GM23338 (cell line): Measurements from ENCODE around the gene CHAC1. TPM values are rescaled to one million over a fixed set of nuclear protein-coding genes. Genes with fewer than 3 reads are reported as not detected.

Experiments used
- ATAC-seq: fragments of 200-7000 bp; cut with Tn5 transposase; 3 replicates; pipeline ENCODE4 v1.9.1; 2020
- DNase-seq: peaks from one replicate; pipeline ENCODE4 v3.0.0-alpha.2; 2015; ENCODE audit warnings: low spot score
- H2AFZ ChIP-seq: fragments of 200-600 bp; sonication (generic); 2 replicates; pipeline ENCODE4 v1.8.0; 2016; ENCODE audit warnings: antibody characterized with exemption, mild to moderate bottlenecking, moderate library complexity
- H3F3A ChIP-seq: fragments of 200-600 bp; sonication (generic); replicated peaks from 2 replicates; pipeline ENCODE4 v1.8.0; 2017; ENCODE audit warnings: antibody characterized with exemption, mixed run types, low read depth
- H3K27ac ChIP-seq: fragments of 200-600 bp; sonication (generic); 2 replicates; pipeline ENCODE4 v1.6.1; 2016; ENCODE audit warnings: low read depth
- H3K27me3 ChIP-seq: fragments of 200-600 bp; sonication (generic); 2 replicates; pipeline ENCODE4 v1.8.0; 2016; ENCODE audit warnings: mild to moderate bottlenecking, mixed run types, moderate library complexity; ENCODE audit not compliant: insufficient read depth
- H3K36me3 ChIP-seq: fragments of 200-600 bp; sonication (generic); 2 replicates; pipeline ENCODE4 v1.8.0; 2016; ENCODE audit warnings: mild to moderate bottlenecking; ENCODE audit not compliant: insufficient read depth
- H3K4me1 ChIP-seq: fragments of 200-600 bp; sonication (generic); 2 replicates; pipeline ENCODE4 v1.8.0; 2016; ENCODE audit warnings: mild to moderate bottlenecking, moderate library complexity; ENCODE audit not compliant: insufficient read depth
- H3K4me2 ChIP-seq: fragments of 200-600 bp; sonication (generic); 2 replicates; pipeline ENCODE4 v1.7.1; 2017; ENCODE audit warnings: mixed run types
- H3K4me3 ChIP-seq: fragments of 200-600 bp; sonication (generic); 2 replicates; pipeline ENCODE4 v1.6.1; 2016; ENCODE audit warnings: mixed run types
- H3K79me2 ChIP-seq: fragments of 200-600 bp; sonication (generic); replicated peaks from 2 replicates; pipeline ENCODE4 v1.8.0; 2017; ENCODE audit warnings: mild to moderate bottlenecking; ENCODE audit not compliant: insufficient read depth
- H3K9me2 ChIP-seq: fragments of 200-600 bp; sonication (generic); 2 replicates; pipeline ENCODE4 v1.8.0; 2017; ENCODE audit not compliant: insufficient read depth
- H4K20me1 ChIP-seq: fragments of 200-600 bp; sonication (generic); replicated peaks from 2 replicates; pipeline ENCODE4 v1.8.0; 2017; ENCODE audit warnings: mild to moderate bottlenecking; ENCODE audit not compliant: insufficient read depth
- H3K27ac Mint-ChIP-seq: 2 replicates; pipeline ENCODE4 v1.8.0; 2020; ENCODE audit warnings: inconsistent platforms, mild to moderate bottlenecking, moderate library complexity, mixed read lengths
- H3K27me3 Mint-ChIP-seq: 3 replicates; pipeline ENCODE4 v1.8.0; 2022; ENCODE audit warnings: low read depth, mild to moderate bottlenecking, moderate library complexity, mixed read lengths, inconsistent platforms; ENCODE audit not compliant: insufficient read depth, poor library complexity
- H3K36me3 Mint-ChIP-seq: 3 replicates; pipeline ENCODE4 v1.8.0; 2021; ENCODE audit warnings: low read depth, mild to moderate bottlenecking, inconsistent platforms, moderate library complexity, mixed read lengths
- H3K4me1 Mint-ChIP-seq: 3 replicates; pipeline ENCODE4 v1.8.0; 2020; ENCODE audit warnings: mild to moderate bottlenecking, inconsistent platforms, mixed read lengths
- H3K4me3 Mint-ChIP-seq: 3 replicates; pipeline ENCODE4 v1.8.0; 2021; ENCODE audit warnings: moderate library complexity, mild to moderate bottlenecking, inconsistent platforms, mixed read lengths
- H3K9me3 Mint-ChIP-seq: 3 replicates; pipeline ENCODE4 v1.8.0; 2020; ENCODE audit warnings: moderate library complexity, mild to moderate bottlenecking, inconsistent platforms, mixed read lengths
- CREB1 ChIP-seq: fragments of 250-450 bp; sonication (Bioruptor Pico); IDR thresholded peaks from 2 replicates; pipeline ENCODE4 v1.5.0; 2020; ENCODE audit warnings: low read depth, mild to moderate bottlenecking, moderate library complexity
- ETS1 ChIP-seq: IDR thresholded peaks from 2 replicates; pipeline ENCODE4 v1.6.1; 2016; ENCODE audit warnings: antibody characterized with exemption
- EZH2 ChIP-seq: fragments of 200-600 bp; sonication (generic); IDR thresholded peaks from one replicate; pipeline ENCODE4 v1.8.0; 2017; ENCODE audit warnings: antibody characterized with exemption, mild to moderate bottlenecking, low read depth; ENCODE audit not compliant: unreplicated experiment
- EZH2phosphoT487 ChIP-seq: fragments of 200-600 bp; sonication (generic); IDR thresholded peaks from one replicate; pipeline ENCODE4 v1.8.1; 2018; ENCODE audit warnings: antibody characterized with exemption; ENCODE audit not compliant: unreplicated experiment
- POLR2AphosphoS5 ChIP-seq: IDR thresholded peaks from 2 replicates; pipeline ENCODE4 v1.6.1; 2016; ENCODE audit warnings: antibody characterized with exemption, low read depth
- STAT1 ChIP-seq: IDR thresholded peaks from one replicate; pipeline ENCODE4 v1.6.1; 2016; ENCODE audit warnings: antibody characterized with exemption; ENCODE audit not compliant: unreplicated experiment
- ZNF114 ChIP-seq: fragments of 250-450 bp; sonication (Bioruptor Pico); IDR thresholded peaks from 2 replicates; pipeline ENCODE4 v1.5.0; 2020; ENCODE audit warnings: mild to moderate bottlenecking, moderate library complexity
- ZNF331 ChIP-seq: fragments of 250-450 bp; sonication (Bioruptor Pico); IDR thresholded peaks from 2 replicates; pipeline ENCODE4 v1.5.0; 2020; ENCODE audit warnings: low read depth, mild to moderate bottlenecking, moderate library complexity
- ZNF462 ChIP-seq: fragments of 250-450 bp; sonication (Bioruptor Pico); IDR thresholded peaks from 2 replicates; pipeline ENCODE4 v1.5.0; 2020; ENCODE audit warnings: mild to moderate bottlenecking, moderate library complexity
- polyA plus RNA-seq: library from polyadenylated mRNA; unstranded; fragments of >200 nt; fragmentation: Nextera tagmentation; extraction: Ambion mirVana; gene quantifications from 2 replicates; pipeline ENCODE4 v1.2.1, GENCODE V29; 2016
- total RNA-seq: library from RNA; depleted of rRNA; stranded (reverse); fragments of >200 nt; shearing (Covaris generic); gene quantifications from 2 replicates; pipeline ENCODE4 v1.2.3, GENCODE V29; 2014
- TF ChIP-seq, protein P1 (sequence below), 2 experiments: fragments of 200-600 bp in 1 of 2; sonication (generic) in 1 of 2; conservative IDR thresholded peaks; 2 replicates each; pipeline versions ENCODE4 v1.5.1 to v1.6.1; 2016 to 2017; ENCODE audit warnings: antibody characterized with exemption in 2 of 2, low read depth in 2 of 2, mild to moderate bottlenecking in 2 of 2, moderate library complexity in 1 of 2

Gene CHAC1
- total and polyA plus RNA-seq, 2 experiments from 2014 or later: 73.0 to 124 TPM

- TF ChIP-seq EZH2: no peak
- no peak for TF ChIP-seq STAT1
- TF ChIP-seq CREB1 (CRISPR knock-in tag): no peak
- no peak for TF ChIP-seq ETS1
- no peak for TF ChIP-seq POLR2AphosphoS5
- TF ChIP-seq, protein P1, sequence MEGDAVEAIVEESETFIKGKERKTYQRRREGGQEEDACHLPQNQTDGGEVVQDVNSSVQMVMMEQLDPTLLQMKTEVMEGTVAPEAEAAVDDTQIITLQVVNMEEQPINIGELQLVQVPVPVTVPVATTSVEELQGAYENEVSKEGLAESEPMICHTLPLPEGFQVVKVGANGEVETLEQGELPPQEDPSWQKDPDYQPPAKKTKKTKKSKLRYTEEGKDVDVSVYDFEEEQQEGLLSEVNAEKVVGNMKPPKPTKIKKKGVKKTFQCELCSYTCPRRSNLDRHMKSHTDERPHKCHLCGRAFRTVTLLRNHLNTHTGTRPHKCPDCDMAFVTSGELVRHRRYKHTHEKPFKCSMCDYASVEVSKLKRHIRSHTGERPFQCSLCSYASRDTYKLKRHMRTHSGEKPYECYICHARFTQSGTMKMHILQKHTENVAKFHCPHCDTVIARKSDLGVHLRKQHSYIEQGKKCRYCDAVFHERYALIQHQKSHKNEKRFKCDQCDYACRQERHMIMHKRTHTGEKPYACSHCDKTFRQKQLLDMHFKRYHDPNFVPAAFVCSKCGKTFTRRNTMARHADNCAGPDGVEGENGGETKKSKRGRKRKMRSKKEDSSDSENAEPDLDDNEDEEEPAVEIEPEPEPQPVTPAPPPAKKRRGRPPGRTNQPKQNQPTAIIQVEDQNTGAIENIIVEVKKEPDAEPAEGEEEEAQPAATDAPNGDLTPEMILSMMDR (conservative IDR thresholded peaks at IDR 0.05; ENCODE audit: low read depth in 2 of 2): no peak
Measured at GRCh38 chr15:40999190-40999589, 45.9 kb downstream of the CHAC1 start (continued).

DNA sequence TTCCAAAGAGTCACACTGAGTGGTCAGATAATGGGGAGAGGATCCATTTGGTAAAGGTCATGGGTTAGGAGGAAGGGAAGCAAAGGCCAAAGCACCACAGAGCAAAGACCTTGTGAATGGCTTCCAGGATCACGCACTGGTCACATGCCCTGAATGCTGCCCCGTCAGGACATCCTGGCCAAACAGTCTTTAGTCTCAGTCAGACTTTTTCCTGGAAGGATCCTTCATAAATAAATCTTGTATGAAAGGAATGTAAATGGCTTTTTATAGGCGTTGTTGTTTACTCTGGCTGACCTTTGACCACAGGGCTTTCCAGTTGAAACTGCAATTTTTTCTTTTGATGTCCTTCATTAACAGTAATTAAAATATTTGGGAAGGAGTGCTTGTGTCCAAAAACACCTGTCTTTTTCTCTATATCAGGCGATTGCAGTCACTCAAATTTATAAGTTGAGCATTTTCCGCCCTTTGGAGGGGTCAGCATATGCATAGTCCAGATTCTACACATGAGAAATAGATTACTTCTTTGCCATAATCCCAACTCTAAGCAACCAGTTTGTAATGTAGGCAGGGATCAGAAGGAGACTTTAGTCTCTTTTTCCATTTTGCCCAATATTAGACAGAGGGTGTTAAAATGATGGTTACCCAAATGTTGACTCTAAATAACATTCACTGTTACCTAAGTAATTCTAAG, 48.4 kb downstream of the CHAC1 start:
- Histone ChIP-seq H3F3A (peaks cover 11% of the 10 kb centered on the region; the same call in 1 of the 2 replicates), H4K20me1 (no peaks in the 10 kb centered on the region; the same call in 1 of the 2 replicates), H3K27me3 (no peaks in the 10 kb centered on the region), H3K4me1 (no peaks in the 10 kb centered on the region), H3K4me3 (no peak overlapping the region), H3K36me3 (peaks cover 21% of the 10 kb centered on the region; the same call in 1 of the 2 replicates), H3K9me2 (no peaks in the 10 kb centered on the region), H3K79me2 (no peaks in the 10 kb centered on the region), H2AFZ (no peak overlapping the region), H3K4me2 (no peak overlapping the region), H3K27ac (peak overlapping the region; percentile 82; the same call in 1 of the 2 replicates)
- peaks cover 27% of the 10 kb centered on the region; the same call in 2 of the 3 replicates for H3K36me3 Mint-ChIP-seq
- H3K27ac Mint-ChIP-seq: no peak overlapping the region; the same call in 1 of the 2 replicates
- H3K4me3 Mint-ChIP-seq: no peak overlapping the region
- DNase-seq (no peak), ATAC-seq (no peak)
- no peaks in the 10 kb centered on the region for H3K4me1 Mint-ChIP-seq
- no peak for TF ChIP-seq ZNF462 (CRISPR knock-in tag)
- no peak for TF ChIP-seq ZNF114
- no peak for TF ChIP-seq CREB1 (CRISPR knock-in tag)
- TF ChIP-seq EZH2phosphoT487: no peak
- TF ChIP-seq ZNF331 (CRISPR knock-in tag): no peak
- TF ChIP-seq POLR2AphosphoS5: no peak
- TF ChIP-seq, protein P1 (conservative IDR thresholded peaks at IDR 0.05; ENCODE audit: low read depth in 2 of 2): no peak
- H3K27me3 Mint-ChIP-seq: peaks cover 2% of the 10 kb centered on the region
- no peaks in the 10 kb centered on the region for H3K9me3 Mint-ChIP-seq
